ENCODE measurements around the gene AMACR.
A peak's percentile ranks its signal among the peaks of the same experiment; 100 is the strongest.

Gene AMACR

GRCh38 chr5:34005211-34005610 lies 2.6 kb downstream of the AMACR start:
- DNase-seq (ENCODE audit: low spot score): peak; percentile 51
- TF ChIP-seq, protein P1, sequence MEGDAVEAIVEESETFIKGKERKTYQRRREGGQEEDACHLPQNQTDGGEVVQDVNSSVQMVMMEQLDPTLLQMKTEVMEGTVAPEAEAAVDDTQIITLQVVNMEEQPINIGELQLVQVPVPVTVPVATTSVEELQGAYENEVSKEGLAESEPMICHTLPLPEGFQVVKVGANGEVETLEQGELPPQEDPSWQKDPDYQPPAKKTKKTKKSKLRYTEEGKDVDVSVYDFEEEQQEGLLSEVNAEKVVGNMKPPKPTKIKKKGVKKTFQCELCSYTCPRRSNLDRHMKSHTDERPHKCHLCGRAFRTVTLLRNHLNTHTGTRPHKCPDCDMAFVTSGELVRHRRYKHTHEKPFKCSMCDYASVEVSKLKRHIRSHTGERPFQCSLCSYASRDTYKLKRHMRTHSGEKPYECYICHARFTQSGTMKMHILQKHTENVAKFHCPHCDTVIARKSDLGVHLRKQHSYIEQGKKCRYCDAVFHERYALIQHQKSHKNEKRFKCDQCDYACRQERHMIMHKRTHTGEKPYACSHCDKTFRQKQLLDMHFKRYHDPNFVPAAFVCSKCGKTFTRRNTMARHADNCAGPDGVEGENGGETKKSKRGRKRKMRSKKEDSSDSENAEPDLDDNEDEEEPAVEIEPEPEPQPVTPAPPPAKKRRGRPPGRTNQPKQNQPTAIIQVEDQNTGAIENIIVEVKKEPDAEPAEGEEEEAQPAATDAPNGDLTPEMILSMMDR (IDR thresholded peaks at IDR 0.05; ENCODE audit: extremely low read depth, insufficient read depth, missing control alignments): no peak
- in situ Hi-C loops (cut with MboI; ENCODE audit: low pct_unique_long_range_greater_than_20kb, low sequenced_read_pairs, unreplicated experiment): no loop called here

GRCh38 chr5:34003941-34004340 lies 3.9 kb downstream of the AMACR start:
- in situ Hi-C loops (cut with MboI; ENCODE audit: low pct_unique_long_range_greater_than_20kb, low sequenced_read_pairs, unreplicated experiment): no loop called here
- DNase-seq (ENCODE audit: low spot score): no peak
- TF ChIP-seq, protein P1 (IDR thresholded peaks at IDR 0.05; ENCODE audit: extremely low read depth, insufficient read depth, missing control alignments): no peak

DNA sequence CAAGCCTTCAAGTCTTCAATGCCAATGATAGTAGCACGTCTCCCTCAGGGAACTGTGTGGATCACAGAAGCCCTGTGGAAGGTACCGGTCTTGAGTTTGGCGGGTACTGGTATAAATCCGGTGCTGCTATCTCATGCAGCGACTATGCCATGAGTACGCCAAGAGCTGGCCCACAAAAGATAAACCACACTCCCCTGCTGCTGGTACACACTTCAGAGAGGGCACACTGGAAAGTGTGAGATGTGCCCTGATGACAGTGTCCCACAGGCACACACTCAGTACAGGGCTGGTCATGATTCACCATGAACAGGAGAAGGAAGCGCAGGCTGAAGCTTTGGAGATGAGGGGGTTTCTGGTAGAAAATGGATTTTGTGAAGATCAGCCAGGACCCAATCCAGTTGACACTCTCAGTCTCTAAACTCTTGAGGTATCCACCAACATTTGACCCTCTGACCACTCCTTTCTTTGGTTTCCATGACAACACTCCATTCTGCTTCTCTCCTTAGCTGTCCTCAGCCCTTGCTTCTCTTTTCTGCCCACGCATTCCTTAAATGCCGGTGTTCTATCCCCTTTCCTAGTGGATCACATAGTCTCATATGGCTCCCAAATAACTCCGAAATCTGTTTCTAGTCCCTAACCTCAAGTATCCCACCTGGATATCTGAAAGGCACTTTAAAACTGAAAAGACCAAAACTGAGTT lies 5.1 kb downstream of the AMACR start:
- DNase-seq (ENCODE audit: low spot score): no peak
- TF ChIP-seq, protein P1 (IDR thresholded peaks at IDR 0.05; ENCODE audit: extremely low read depth, insufficient read depth, missing control alignments): no peak
- in situ Hi-C loops (cut with MboI; ENCODE audit: low pct_unique_long_range_greater_than_20kb, low sequenced_read_pairs, unreplicated experiment): no loop called here

DNA sequence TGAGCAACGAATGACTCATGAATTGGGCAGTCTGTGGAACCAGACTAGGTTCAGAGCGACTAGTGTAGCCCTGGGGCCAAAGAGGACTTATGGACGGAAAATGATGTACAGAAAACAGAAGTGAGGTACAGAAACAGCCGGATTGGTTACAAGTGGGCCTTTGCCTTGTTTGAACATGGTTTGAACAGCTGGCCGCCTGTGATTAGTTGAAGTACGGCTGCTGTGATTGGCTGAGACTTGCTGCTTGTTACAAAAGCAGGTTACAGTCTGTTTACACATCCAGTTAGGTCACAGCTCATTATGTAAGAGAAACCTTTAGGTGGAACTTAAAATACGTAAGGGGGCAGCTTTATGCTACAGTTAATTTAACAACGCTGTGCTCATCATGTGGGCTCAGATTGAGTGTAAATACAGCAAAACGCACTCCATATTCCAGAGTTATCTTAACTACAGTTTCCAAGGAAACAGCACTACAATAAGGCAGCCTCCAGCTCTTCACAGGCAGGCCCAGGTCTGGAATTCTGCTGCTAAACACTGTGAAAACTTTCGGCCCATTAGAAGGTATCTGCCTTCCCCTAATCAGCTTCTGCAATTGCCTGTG lies 6.5 kb downstream of the AMACR start:
- TF ChIP-seq, protein P1 (IDR thresholded peaks at IDR 0.05; ENCODE audit: extremely low read depth, insufficient read depth, missing control alignments): no peak
- DNase-seq (ENCODE audit: low spot score): no peak
- in situ Hi-C loops (cut with MboI; ENCODE audit: low pct_unique_long_range_greater_than_20kb, low sequenced_read_pairs, unreplicated experiment): no loop called here

- TF ChIP-seq, protein P1 (IDR thresholded peaks at IDR 0.05; ENCODE audit: extremely low read depth, insufficient read depth, missing control alignments): no peak
- DNase-seq (ENCODE audit: low spot score): no peak
- in situ Hi-C loops (cut with MboI; ENCODE audit: low pct_unique_long_range_greater_than_20kb, low sequenced_read_pairs, unreplicated experiment): loop anchor here (10.0 kb wide), 1 partner anchor 465 kb away; no protein-coding TSS in a partner anchor
Observed at GRCh38 chr5:33999978-34000377, 7.9 kb downstream of the AMACR start.

DNA sequence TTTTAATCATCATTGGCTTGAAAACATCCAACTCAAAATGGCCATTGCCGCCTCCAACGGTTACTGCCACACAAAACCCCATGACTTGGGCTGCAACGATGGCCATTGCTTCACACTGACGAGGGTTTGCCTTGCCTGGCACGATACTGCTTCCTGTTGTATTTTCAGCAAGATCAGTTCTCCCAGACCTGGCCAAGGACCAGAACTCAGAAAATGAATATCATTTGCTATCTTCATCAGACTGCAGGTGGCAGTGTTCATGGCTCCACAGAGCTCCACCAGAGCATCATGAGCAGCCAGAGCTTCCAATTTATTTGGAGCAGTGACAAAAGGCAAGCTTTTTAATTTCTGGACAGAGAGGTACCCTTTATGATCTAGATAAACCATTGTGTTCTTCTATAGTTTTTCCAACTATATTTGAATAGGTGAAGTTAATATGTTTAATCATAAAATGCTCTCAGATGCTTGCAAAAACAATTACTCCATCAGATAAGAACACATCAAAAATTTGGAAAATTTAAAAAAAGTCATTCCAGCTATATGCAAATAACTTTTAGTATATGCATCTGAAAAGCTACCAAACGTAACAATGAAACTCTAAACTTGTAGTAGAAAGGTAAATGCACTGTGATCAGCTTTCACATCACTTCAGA lies 10.4 kb downstream of the AMACR start:
- DNase-seq (ENCODE audit: low spot score): peak; percentile 47
- TF ChIP-seq, protein P1 (IDR thresholded peaks at IDR 0.05; ENCODE audit: extremely low read depth, insufficient read depth, missing control alignments): peak; percentile 68
- in situ Hi-C loops (cut with MboI; ENCODE audit: low pct_unique_long_range_greater_than_20kb, low sequenced_read_pairs, unreplicated experiment): loop anchor here (10.0 kb wide), 1 partner anchor 467 kb away; no protein-coding TSS in a partner anchor

Measured in GM13977 (cell line).